Natural killer cell (primary cell): ENCODE measurements around the gene PARVB. TPM values are rescaled to one million over a fixed set of nuclear protein-coding genes. Genes with fewer than 3 reads are reported as not detected.

ENCODE experiments used
- ATAC-seq, 3 donors: fragments of 150-1000 bp in 2 of 3; fragments of 200-7000 bp in 1 of 3; cut with Tn5 transposase; 1 replicate in 1 of 3; 2 replicates in 2 of 3; pipeline ENCODE4 v1.10.0; 2021; ENCODE audit warnings: mild to moderate bottlenecking in 2 of 3, moderate library complexity in 2 of 3
- DNase-seq, 2 donors: peaks; one replicate each; pipeline versions ENCODE4 v3.0.0 to v3.0.0-alpha.2; 2013 to 2021; ENCODE audit warnings: mixed read lengths in 1 of 2
- H3K27ac ChIP-seq: one replicate; pipeline ENCODE4 v1.5.1; 2013; ENCODE audit warnings: mild to moderate bottlenecking, low read length
- H3K27me3 ChIP-seq: one replicate; pipeline ENCODE4 v1.6.1; 2013; ENCODE audit warnings: low read length; ENCODE audit not compliant: control insufficient read depth, insufficient read depth
- H3K36me3 ChIP-seq: one replicate; pipeline ENCODE4 v1.6.1; 2013; ENCODE audit warnings: low read length; ENCODE audit not compliant: control insufficient read depth, insufficient read depth
- H3K4me1 ChIP-seq: one replicate; pipeline ENCODE4 v1.6.1; 2013; ENCODE audit warnings: low read length; ENCODE audit not compliant: control insufficient read depth, insufficient read depth
- H3K4me3 ChIP-seq: one replicate; pipeline ENCODE4 v1.5.1; 2013; ENCODE audit warnings: low read length
- H3K9me3 ChIP-seq: one replicate; pipeline ENCODE4 v1.6.1; 2013; ENCODE audit warnings: low read length; ENCODE audit not compliant: control insufficient read depth, insufficient read depth
- H3K27ac Mint-ChIP-seq, 2 donors: one replicate each; pipeline ENCODE4 v1.8.0; 2022; ENCODE audit warnings: mild to moderate bottlenecking in 2 of 2, mixed read lengths in 2 of 2, moderate library complexity in 1 of 2
- H3K27me3 Mint-ChIP-seq, 2 donors: one replicate each; pipeline ENCODE4 v1.8.0; 2022; ENCODE audit warnings: low read depth in 2 of 2, mixed read lengths in 2 of 2
- H3K36me3 Mint-ChIP-seq: one replicate; pipeline ENCODE4 v1.8.0; 2022; ENCODE audit warnings: mixed read lengths
- H3K4me1 Mint-ChIP-seq, 2 donors: one replicate each; pipeline ENCODE4 v1.8.0; 2022; ENCODE audit warnings: mixed read lengths in 2 of 2
- H3K4me3 Mint-ChIP-seq: one replicate; pipeline ENCODE4 v1.8.0; 2022; ENCODE audit warnings: mild to moderate bottlenecking, moderate library complexity, mixed read lengths
- H3K9me3 Mint-ChIP-seq, 2 donors: one replicate each; pipeline ENCODE4 v1.8.0; 2022; ENCODE audit warnings: mixed read lengths in 2 of 2
- WGBS: methylation state at CpG from one replicate; pipeline ENCODE4 v1.1.7; 2013; ENCODE audit warnings: missing lambda C conversion rate; ENCODE audit not compliant: insufficient coverage; 5-methylcytosine and 5-hydroxymethylcytosine counted together
- intact Hi-C: fragments of 100-400 bp; cut with micrococcal nuclease; formaldehyde crosslinking; loops from one replicate; pipeline ENCODE4 v1.14.2; 2022
- total RNA-seq, 4 donors: library from RNA; stranded (reverse); fragments of 120-200 nt in 1 of 4; gene quantifications; one replicate each; pipeline versions ENCODE4 v1.2.3 to v1.2.4, GENCODE V29; 2013 to 2022
- TF ChIP-seq, protein P1 (sequence below): fragments of 200-600 bp; IDR thresholded peaks from one replicate; pipeline ENCODE4 v1.8.0; 2022; ENCODE audit warnings: antibody characterized with exemption

The PARVB gene
- total RNA-seq, 3 donors from 2014 or later (not counting 1 experiment from before 2014, with no cell fraction given), result 2.9 to 12.5 (median 8.1) TPM

DNA sequence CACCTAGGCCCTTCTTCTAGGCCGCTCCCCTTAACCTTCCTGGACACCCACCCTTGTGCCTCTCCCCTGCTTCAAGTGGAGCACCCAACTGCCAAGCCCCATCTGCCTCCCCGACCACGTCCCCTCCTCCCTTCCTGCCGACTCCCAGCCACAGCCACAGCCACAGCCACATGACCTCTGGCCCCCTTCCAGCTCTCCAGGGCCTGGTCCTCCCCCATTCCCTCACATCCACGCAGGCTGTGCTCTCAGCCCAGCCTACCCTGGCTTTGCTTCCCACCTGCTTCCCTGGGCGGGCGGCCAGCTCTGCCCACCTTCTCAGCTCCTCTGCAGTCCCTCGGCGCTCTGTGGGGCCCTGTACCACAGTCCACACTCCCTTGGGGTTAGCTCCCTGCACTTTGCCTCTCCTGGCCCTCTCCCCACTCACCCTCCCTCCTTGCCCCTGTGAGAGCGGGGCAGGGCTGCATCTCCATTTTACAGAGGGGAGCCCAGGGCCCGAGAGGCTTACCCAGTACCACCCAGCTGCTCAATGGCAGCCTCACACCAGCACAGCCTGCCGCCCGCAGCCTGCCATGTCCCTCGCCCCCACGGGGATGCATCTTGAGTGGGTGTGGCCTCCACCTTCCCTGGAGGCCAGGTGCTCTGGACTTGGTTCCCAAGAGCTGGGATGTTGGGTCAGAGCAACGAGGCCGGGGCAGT, 176.9 kb downstream of the PARVB start:
- WGBS, result 68% methylated on average over 17 of the region's 17 CpGs
- no peak for ATAC-seq
- no peak for DNase-seq
- no peaks in the 10 kb centered on the region for H3K27me3 ChIP-seq
- H3K4me1 Mint-ChIP-seq, result peaks cover 11 to 33% of the 10 kb centered on the region in 2 donors
- H3K4me1 ChIP-seq, result peaks cover 21% of the 10 kb centered on the region
- no peaks in the 10 kb centered on the region for H3K9me3 ChIP-seq
- no peaks in the 10 kb centered on the region for H3K9me3 Mint-ChIP-seq
- peaks cover 21% of the 10 kb centered on the region for H3K36me3 Mint-ChIP-seq
- H3K36me3 ChIP-seq, result peaks cover 50% of the 10 kb centered on the region
- no peak overlapping the region for H3K4me3 Mint-ChIP-seq
- H3K27me3 Mint-ChIP-seq, result no peaks in the 10 kb centered on the region
- H3K27ac Mint-ChIP-seq, result peak overlapping the region in 1 of 2 donors; percentile 46
- TF ChIP-seq, protein P1, sequence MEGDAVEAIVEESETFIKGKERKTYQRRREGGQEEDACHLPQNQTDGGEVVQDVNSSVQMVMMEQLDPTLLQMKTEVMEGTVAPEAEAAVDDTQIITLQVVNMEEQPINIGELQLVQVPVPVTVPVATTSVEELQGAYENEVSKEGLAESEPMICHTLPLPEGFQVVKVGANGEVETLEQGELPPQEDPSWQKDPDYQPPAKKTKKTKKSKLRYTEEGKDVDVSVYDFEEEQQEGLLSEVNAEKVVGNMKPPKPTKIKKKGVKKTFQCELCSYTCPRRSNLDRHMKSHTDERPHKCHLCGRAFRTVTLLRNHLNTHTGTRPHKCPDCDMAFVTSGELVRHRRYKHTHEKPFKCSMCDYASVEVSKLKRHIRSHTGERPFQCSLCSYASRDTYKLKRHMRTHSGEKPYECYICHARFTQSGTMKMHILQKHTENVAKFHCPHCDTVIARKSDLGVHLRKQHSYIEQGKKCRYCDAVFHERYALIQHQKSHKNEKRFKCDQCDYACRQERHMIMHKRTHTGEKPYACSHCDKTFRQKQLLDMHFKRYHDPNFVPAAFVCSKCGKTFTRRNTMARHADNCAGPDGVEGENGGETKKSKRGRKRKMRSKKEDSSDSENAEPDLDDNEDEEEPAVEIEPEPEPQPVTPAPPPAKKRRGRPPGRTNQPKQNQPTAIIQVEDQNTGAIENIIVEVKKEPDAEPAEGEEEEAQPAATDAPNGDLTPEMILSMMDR, result no peak
- intact Hi-C loops, result no loop called here
- no peak overlapping the region for H3K4me3 ChIP-seq
- H3K27ac ChIP-seq, result no peak overlapping the region

DNA sequence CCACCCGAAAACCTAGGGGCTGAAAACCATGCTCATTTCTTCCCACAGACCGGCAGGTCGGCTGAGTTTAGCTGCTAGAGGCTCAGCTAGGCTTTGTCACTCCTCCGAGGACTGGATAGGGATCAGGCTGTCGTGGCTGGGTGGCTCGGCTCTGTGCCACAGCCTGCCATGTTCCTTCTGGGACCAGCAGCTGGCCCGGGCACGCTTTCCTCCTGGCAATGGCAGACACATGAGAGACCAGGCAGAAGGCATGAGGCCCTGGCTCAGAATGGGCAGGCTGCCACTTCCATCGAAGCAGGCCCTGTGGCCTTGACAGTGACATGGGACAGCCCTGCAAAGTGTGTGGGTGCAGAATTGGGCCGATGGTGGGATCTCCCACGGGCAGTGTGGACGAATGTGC, 177.6 kb downstream of the PARVB start:
- Histone ChIP-seq H3K9me3 (no peaks in the 10 kb centered on the region), H3K4me1 (peaks cover 21% of the 10 kb centered on the region), H3K27ac (no peak overlapping the region), H3K36me3 (peaks cover 44% of the 10 kb centered on the region), H3K4me3 (no peak overlapping the region), H3K27me3 (no peaks in the 10 kb centered on the region)
- Mint-ChIP-seq H3K4me1 (peaks cover 11 to 33% of the 10 kb centered on the region in 2 donors), H3K9me3 (no peaks in the 10 kb centered on the region), H3K36me3 (peaks cover 21% of the 10 kb centered on the region), H3K4me3 (no peak overlapping the region), H3K27ac (no peak overlapping the region), H3K27me3 (no peaks in the 10 kb centered on the region)
- WGBS, result 97% methylated on average over 12 of the region's 12 CpGs
- intact Hi-C loops, result no loop called here
- ATAC-seq, result no peak
- DNase-seq, result no peak
- TF ChIP-seq, protein P1, result no peak

DNA sequence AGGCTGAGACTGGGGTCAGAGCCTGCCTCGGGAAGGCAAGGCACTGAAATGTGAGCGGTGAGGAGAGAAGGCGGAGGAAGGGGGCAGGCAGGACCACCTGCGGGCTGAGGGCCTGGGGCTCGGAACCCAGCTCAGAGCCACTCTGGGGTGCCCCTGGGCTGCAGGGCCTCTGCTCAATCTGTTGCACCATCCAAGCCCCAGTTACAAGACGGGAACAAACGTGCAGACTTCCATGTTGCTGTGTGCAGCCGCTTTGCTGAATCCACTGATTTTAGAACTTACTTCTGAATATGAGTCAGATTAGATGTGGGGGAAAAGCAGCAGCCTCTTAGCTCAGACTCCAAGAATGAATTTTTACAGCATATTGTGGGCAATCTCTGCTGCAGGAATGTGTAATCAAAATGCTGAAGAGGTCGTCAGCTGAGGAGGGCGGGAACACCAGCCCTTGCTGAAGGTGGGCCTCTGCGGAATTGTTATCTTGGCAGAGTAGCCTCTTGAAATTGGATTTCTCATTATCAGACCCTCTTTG, 178.2 kb downstream of the PARVB start:
- no peaks in the 10 kb centered on the region for H3K27me3 Mint-ChIP-seq
- no peak overlapping the region for H3K4me3 ChIP-seq
- WGBS, result 90% methylated on average over 11 of the region's 11 CpGs
- DNase-seq (no peak), ATAC-seq (no peak)
- H3K9me3 ChIP-seq, result no peaks in the 10 kb centered on the region
- no peak overlapping the region for H3K27ac Mint-ChIP-seq
- no peaks in the 10 kb centered on the region for H3K27me3 ChIP-seq
- peaks cover 21% of the 10 kb centered on the region for H3K36me3 Mint-ChIP-seq
- H3K4me1 ChIP-seq, result peaks cover 21% of the 10 kb centered on the region
- H3K4me1 Mint-ChIP-seq, result peaks cover 11 to 37% of the 10 kb centered on the region in 2 donors
- intact Hi-C loops, result no loop called here
- H3K9me3 Mint-ChIP-seq, result no peaks in the 10 kb centered on the region
- H3K27ac ChIP-seq, result no peak overlapping the region
- peaks cover 43% of the 10 kb centered on the region for H3K36me3 ChIP-seq
- no peak overlapping the region for H3K4me3 Mint-ChIP-seq
- TF ChIP-seq, protein P1, result no peak
